Measurements from ENCODE around the gene CCDC146.

- TF ChIP-seq NR2F2 (IDR thresholded peaks at IDR 0.05) (no peak), HNF4A (conservative IDR thresholded peaks at IDR 0.05) (no peak), CTCF (IDR thresholded peaks at IDR 0.05; ENCODE audit: low read depth, low read length, missing input control) (no peak), ATF3 (IDR thresholded peaks at IDR 0.05) (no peak), MAX (IDR thresholded peaks at IDR 0.05) (no peak), TAF1 (conservative IDR thresholded peaks at IDR 0.05) (no peak)
These were observed 213.2 kb downstream of the CCDC146 start for GRCh38 chr7:77335581-77335980.
